ENCODE results near the gene UGT1A9. TPM values are rescaled to one million over a fixed set of nuclear protein-coding genes. Genes with fewer than 3 reads are reported as not detected.

UGT1A9 gene
- total RNA-seq, 1 donor from 2014 or later = 0.10 TPM

- Mint-ChIP-seq H3K36me3 (ENCODE audit: low read depth) (no peaks in the 10 kb centered on the region), H3K27ac (ENCODE audit: unreplicated experiment) (no peak overlapping the region), H3K4me1 (ENCODE audit: low read depth) (no peaks in the 10 kb centered on the region), H3K9me3 (ENCODE audit: low read depth) (peaks cover 4% of the 10 kb centered on the region), H3K4me3 (ENCODE audit: unreplicated experiment) (no peak overlapping the region), H3K27me3 (ENCODE audit: low read depth) (peaks cover 15% of the 10 kb centered on the region)
- no peak for DNase-seq (ENCODE audit: low spot score)
- TF ChIP-seq, protein P1, sequence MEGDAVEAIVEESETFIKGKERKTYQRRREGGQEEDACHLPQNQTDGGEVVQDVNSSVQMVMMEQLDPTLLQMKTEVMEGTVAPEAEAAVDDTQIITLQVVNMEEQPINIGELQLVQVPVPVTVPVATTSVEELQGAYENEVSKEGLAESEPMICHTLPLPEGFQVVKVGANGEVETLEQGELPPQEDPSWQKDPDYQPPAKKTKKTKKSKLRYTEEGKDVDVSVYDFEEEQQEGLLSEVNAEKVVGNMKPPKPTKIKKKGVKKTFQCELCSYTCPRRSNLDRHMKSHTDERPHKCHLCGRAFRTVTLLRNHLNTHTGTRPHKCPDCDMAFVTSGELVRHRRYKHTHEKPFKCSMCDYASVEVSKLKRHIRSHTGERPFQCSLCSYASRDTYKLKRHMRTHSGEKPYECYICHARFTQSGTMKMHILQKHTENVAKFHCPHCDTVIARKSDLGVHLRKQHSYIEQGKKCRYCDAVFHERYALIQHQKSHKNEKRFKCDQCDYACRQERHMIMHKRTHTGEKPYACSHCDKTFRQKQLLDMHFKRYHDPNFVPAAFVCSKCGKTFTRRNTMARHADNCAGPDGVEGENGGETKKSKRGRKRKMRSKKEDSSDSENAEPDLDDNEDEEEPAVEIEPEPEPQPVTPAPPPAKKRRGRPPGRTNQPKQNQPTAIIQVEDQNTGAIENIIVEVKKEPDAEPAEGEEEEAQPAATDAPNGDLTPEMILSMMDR (IDR thresholded peaks at IDR 0.05) = no peak
These were observed 15.3 kb upstream of the UGT1A9 start for GRCh38 chr2:233656443-233656842.

DNA sequence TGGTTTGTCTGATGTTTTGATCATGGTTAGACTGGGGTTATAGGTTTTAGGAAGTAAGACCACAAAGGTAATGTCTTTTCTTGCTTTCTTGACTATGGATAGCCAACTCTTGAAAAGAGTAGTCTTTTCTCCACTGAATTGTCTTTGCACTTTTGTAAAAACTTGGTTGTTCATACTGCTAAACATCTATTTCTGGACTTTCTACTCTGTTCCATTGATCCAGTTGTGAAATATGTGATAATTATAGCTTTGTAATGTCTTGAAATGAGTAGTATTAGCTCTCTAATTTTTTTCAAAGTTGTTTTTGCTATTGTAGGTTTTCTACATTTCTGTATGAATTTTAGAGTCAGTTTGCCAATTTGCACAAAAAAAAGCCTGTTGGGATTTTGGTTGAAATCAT, 13.1 kb upstream of the UGT1A9 start:
- no peak overlapping the region for H3K27ac Mint-ChIP-seq (ENCODE audit: unreplicated experiment)
- TF ChIP-seq, protein P1 (IDR thresholded peaks at IDR 0.05) = no peak
- H3K36me3 Mint-ChIP-seq (ENCODE audit: low read depth) = no peaks in the 10 kb centered on the region
- H3K4me1 Mint-ChIP-seq (ENCODE audit: low read depth) = no peaks in the 10 kb centered on the region
- DNase-seq (ENCODE audit: low spot score) = no peak
- H3K4me3 Mint-ChIP-seq (ENCODE audit: unreplicated experiment) = no peak overlapping the region
- H3K27me3 Mint-ChIP-seq (ENCODE audit: low read depth) = peaks cover 14% of the 10 kb centered on the region
- peaks cover 7% of the 10 kb centered on the region for H3K9me3 Mint-ChIP-seq (ENCODE audit: low read depth)

GRCh38 chr2:233663911-233664310, 7.8 kb upstream of the UGT1A9 start:
- H3K4me1 Mint-ChIP-seq (ENCODE audit: low read depth) = no peaks in the 10 kb centered on the region

DNA sequence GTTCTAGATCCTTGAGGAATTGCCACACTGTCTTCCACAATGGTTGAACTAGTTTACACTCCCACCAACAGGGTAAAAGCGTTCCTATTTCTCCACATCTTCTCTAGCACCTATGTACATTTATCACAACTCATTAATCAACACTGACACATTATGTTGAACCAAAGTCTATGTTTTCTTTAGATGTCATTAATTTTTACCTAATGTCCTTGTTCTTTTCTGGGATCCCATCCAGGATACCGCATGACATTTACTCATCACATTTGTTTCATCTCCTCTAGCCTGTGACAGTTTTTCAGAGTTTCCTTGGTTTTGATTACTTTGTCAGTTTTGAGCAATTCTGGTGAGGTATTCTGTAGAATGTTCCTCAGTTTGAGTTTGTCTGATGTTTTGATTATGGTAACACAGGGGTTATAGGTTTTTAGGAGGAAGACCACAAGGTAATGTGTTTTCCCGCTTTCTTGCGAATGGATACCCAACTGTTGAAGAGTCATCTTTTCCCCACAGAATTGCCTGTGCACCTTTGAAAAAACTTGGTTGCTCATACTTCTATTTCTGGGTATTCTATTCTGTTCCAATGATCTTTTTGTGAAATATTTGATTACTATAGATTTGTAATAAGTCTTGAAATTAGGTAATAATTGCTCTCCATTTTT, 3.0 kb upstream of the UGT1A9 start:
- Mint-ChIP-seq H3K27ac (ENCODE audit: unreplicated experiment) (no peak overlapping the region), H3K36me3 (ENCODE audit: low read depth) (peaks cover 1% of the 10 kb centered on the region), H3K9me3 (ENCODE audit: low read depth) (peaks cover 5% of the 10 kb centered on the region), H3K27me3 (ENCODE audit: low read depth) (no peaks in the 10 kb centered on the region), H3K4me3 (ENCODE audit: unreplicated experiment) (no peak overlapping the region), H3K4me1 (ENCODE audit: low read depth) (no peaks in the 10 kb centered on the region)
- TF ChIP-seq, protein P1 (IDR thresholded peaks at IDR 0.05) = no peak
- DNase-seq (ENCODE audit: low spot score) = no peak

More at GRCh38 chr2:233663911-233664310, 7.8 kb upstream of the UGT1A9 start:
- H3K27me3 Mint-ChIP-seq (ENCODE audit: low read depth) = peaks cover 14% of the 10 kb centered on the region
- H3K27ac Mint-ChIP-seq (ENCODE audit: unreplicated experiment) = no peak overlapping the region
- DNase-seq (ENCODE audit: low spot score) = no peak
- TF ChIP-seq, protein P1 (IDR thresholded peaks at IDR 0.05) = no peak
- no peaks in the 10 kb centered on the region for H3K36me3 Mint-ChIP-seq (ENCODE audit: low read depth)
- peaks cover 11% of the 10 kb centered on the region for H3K9me3 Mint-ChIP-seq (ENCODE audit: low read depth)
- H3K4me3 Mint-ChIP-seq (ENCODE audit: unreplicated experiment) = no peak overlapping the region

GRCh38 chr2:233672886-233673285, 1.2 kb downstream of the UGT1A9 start:
- Mint-ChIP-seq H3K4me1 (ENCODE audit: low read depth) (peaks cover 5% of the 10 kb centered on the region), H3K4me3 (ENCODE audit: unreplicated experiment) (no peak overlapping the region), H3K36me3 (ENCODE audit: low read depth) (peaks cover 1% of the 10 kb centered on the region), H3K9me3 (ENCODE audit: low read depth) (peaks cover 6% of the 10 kb centered on the region), H3K27me3 (ENCODE audit: low read depth) (no peaks in the 10 kb centered on the region), H3K27ac (ENCODE audit: unreplicated experiment) (no peak overlapping the region)
- TF ChIP-seq, protein P1 (IDR thresholded peaks at IDR 0.05) = no peak
- DNase-seq (ENCODE audit: low spot score) = no peak
